ENCODE data around the gene CSF2. TPM values are rescaled to one million over a fixed set of nuclear protein-coding genes. Genes with fewer than 3 reads are reported as not detected.

CSF2 gene
- total RNA-seq, 1 experiment from 2014 or later = 0.30 TPM

DNA sequence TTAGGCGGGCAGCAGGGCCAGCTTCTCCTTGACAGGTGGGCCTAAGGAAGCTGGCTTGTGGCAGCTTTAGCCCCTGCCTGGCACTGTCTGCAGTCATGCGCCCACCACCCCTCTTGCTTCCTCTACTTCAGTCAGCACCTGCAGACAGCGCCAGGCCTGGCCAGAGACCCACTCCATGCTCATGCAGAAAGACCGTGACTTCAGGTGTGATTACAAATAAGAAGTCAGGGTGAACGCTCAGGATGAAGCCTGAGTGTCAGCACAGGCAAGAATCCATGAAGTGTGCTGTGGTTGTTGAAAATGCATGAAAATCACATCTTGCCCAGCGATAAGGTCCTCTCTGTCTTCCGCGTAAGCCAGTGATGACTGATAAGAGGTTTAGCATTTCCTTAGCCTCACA, 3.4 kb downstream of the CSF2 start:
- Histone ChIP-seq H2AFZ (ENCODE audit: low read depth, low read length, poor library complexity, severe bottlenecking) (no peak overlapping the region), H3K4me3 (replicated peaks in 1 of 2; ENCODE audit: low read depth in 1 of 2, low read length in 2 of 2) (no peak overlapping the region), H3K36me3 (ENCODE audit: control insufficient read depth in 1 of 2, insufficient read depth in 2 of 2, low read length in 2 of 2) (no peaks in the 10 kb centered on the region), H3K9me2 (ENCODE audit: insufficient read depth) (no peaks in the 10 kb centered on the region), H3K4me2 (ENCODE audit: low read length) (no peak overlapping the region), H3K9me3 (ENCODE audit: control insufficient read depth in 1 of 2, insufficient read depth in 1 of 2, low read depth in 1 of 2, low read length in 2 of 2) (no peaks in the 10 kb centered on the region), H3K27ac (ENCODE audit: low read depth, low read length) (no peak overlapping the region), H3K9ac (ENCODE audit: low read length) (no peak overlapping the region), H3K4me1 (ENCODE audit: control insufficient read depth in 1 of 2, insufficient read depth in 2 of 2, low read length in 2 of 2) (peaks cover 16 to 29% of the 10 kb centered on the region in 2 experiments), H4K20me1 (ENCODE audit: insufficient read depth) (no peaks in the 10 kb centered on the region), H3K27me3 (ENCODE audit: insufficient read depth, low read length) (no peaks in the 10 kb centered on the region), H3K79me2 (ENCODE audit: insufficient read depth, low read length) (no peaks in the 10 kb centered on the region)
- CTCF ChIA-PET = no interaction called here
- intact Hi-C loops (cut with micrococcal nuclease) = no loop called here
- ATAC-seq = no peak
- POLR2A ChIA-PET = no interaction called here
- DNase-seq (ENCODE audit: low read depth, low spot score) = no peak
- RAD21 ChIA-PET (ENCODE audit: low non-redundant PET in 1 of 2, low total read pairs in 2 of 2, uncharacterized antibody in 2 of 2, unreplicated experiment in 2 of 2) = no interaction called here
- TF ChIP-seq ZFX (IDR thresholded peaks at IDR 0.05) (no peak), POLR2A (IDR thresholded peaks at IDR 0.05; ENCODE audit: borderline replicate concordance, extremely low read depth, insufficient read depth, insufficient read length) (no peak), JUND (IDR thresholded peaks at IDR 0.05) (no peak), YY1 (IDR thresholded peaks at IDR 0.05; ENCODE audit: extremely low read depth, insufficient replicate concordance, low read depth, low read length) (no peak), SP1 (IDR thresholded peaks at IDR 0.05; ENCODE audit: low read depth) (no peak), EZH2phosphoT487 (IDR thresholded peaks at IDR 0.05; ENCODE audit: borderline replicate concordance) (no peak)
- TF ChIP-seq, protein P1, sequence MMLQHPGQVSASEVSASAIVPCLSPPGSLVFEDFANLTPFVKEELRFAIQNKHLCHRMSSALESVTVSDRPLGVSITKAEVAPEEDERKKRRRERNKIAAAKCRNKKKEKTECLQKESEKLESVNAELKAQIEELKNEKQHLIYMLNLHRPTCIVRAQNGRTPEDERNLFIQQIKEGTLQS (IDR thresholded peaks at IDR 0.05) = no peak
- TF ChIP-seq, protein P2, sequence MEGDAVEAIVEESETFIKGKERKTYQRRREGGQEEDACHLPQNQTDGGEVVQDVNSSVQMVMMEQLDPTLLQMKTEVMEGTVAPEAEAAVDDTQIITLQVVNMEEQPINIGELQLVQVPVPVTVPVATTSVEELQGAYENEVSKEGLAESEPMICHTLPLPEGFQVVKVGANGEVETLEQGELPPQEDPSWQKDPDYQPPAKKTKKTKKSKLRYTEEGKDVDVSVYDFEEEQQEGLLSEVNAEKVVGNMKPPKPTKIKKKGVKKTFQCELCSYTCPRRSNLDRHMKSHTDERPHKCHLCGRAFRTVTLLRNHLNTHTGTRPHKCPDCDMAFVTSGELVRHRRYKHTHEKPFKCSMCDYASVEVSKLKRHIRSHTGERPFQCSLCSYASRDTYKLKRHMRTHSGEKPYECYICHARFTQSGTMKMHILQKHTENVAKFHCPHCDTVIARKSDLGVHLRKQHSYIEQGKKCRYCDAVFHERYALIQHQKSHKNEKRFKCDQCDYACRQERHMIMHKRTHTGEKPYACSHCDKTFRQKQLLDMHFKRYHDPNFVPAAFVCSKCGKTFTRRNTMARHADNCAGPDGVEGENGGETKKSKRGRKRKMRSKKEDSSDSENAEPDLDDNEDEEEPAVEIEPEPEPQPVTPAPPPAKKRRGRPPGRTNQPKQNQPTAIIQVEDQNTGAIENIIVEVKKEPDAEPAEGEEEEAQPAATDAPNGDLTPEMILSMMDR (IDR thresholded peaks at IDR 0.05 in 2 of 3, conservative IDR thresholded peaks at IDR 0.05 in 1 of 3; ENCODE audit: borderline replicate concordance in 1 of 3, insufficient read depth in 1 of 3, low read depth in 2 of 3, low read length in 2 of 3) = no peak
- TF ChIP-seq, protein P3, sequence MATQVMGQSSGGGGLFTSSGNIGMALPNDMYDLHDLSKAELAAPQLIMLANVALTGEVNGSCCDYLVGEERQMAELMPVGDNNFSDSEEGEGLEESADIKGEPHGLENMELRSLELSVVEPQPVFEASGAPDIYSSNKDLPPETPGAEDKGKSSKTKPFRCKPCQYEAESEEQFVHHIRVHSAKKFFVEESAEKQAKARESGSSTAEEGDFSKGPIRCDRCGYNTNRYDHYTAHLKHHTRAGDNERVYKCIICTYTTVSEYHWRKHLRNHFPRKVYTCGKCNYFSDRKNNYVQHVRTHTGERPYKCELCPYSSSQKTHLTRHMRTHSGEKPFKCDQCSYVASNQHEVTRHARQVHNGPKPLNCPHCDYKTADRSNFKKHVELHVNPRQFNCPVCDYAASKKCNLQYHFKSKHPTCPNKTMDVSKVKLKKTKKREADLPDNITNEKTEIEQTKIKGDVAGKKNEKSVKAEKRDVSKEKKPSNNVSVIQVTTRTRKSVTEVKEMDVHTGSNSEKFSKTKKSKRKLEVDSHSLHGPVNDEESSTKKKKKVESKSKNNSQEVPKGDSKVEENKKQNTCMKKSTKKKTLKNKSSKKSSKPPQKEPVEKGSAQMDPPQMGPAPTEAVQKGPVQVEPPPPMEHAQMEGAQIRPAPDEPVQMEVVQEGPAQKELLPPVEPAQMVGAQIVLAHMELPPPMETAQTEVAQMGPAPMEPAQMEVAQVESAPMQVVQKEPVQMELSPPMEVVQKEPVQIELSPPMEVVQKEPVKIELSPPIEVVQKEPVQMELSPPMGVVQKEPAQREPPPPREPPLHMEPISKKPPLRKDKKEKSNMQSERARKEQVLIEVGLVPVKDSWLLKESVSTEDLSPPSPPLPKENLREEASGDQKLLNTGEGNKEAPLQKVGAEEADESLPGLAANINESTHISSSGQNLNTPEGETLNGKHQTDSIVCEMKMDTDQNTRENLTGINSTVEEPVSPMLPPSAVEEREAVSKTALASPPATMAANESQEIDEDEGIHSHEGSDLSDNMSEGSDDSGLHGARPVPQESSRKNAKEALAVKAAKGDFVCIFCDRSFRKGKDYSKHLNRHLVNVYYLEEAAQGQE (IDR thresholded peaks at IDR 0.05; ENCODE audit: low read depth) = no peak
- BruUV-seq (replicated peaks) = no TSS peak

Data from HCT116 (cell line).